HEK293T (cell line): ENCODE data around the gene STX4.
"Not testable (repeated sequence)": the region's sequence is repeated elsewhere in the genome, so short reads cannot be mapped to it uniquely, and the experiment has no call there.

Source experiments
- CTCF ChIA-PET: fragments of 350-600 bp; formaldehyde crosslinking; extraction: SDS; loops from one replicate; lab custom pipeline; 2021; ENCODE audit warnings: antibody characterized with exemption, inconsistent platforms; lab: Yijun Ruan, JAX
- POLR2A ChIA-PET: fragments of 350-600 bp; formaldehyde crosslinking; extraction: SDS; loops from one replicate; lab custom pipeline; 2020; ENCODE audit warnings: antibody characterized with exemption, inconsistent platforms; lab: Yijun Ruan, JAX
- DNase-seq: peaks from one replicate; pipeline ENCODE4 v3.0.0; 2012; ENCODE audit warnings: mixed read lengths; ENCODE audit errors: extremely low spot score
- ARNT ChIP-seq: fragments of 450-650 bp; IDR thresholded peaks from 2 replicates; pipeline ENCODE4 v1.6.1; 2017; ENCODE audit warnings: mild to moderate bottlenecking
- BHLHE40 ChIP-seq: fragments of 450-650 bp; IDR thresholded peaks from 2 replicates; pipeline ENCODE4 v1.6.1; 2016; ENCODE audit warnings: mild to moderate bottlenecking, moderate library complexity, borderline replicate concordance
- CTBP1 ChIP-seq: fragments of 450-650 bp; IDR thresholded peaks from 2 replicates; pipeline ENCODE4 v1.6.1; 2016; ENCODE audit warnings: borderline replicate concordance
- ELF4 ChIP-seq: fragments of 450-650 bp; IDR thresholded peaks from 2 replicates; pipeline ENCODE4 v1.6.1; 2017; ENCODE audit warnings: antibody characterized with exemption
- FOXA1 ChIP-seq: fragments of 450-650 bp; IDR thresholded peaks from 2 replicates; pipeline ENCODE4 v1.6.1; 2016; ENCODE audit warnings: mild to moderate bottlenecking
- FOXK2 ChIP-seq: fragments of 450-650 bp; IDR thresholded peaks from 2 replicates; pipeline ENCODE4 v1.6.1; 2016; ENCODE audit warnings: mild to moderate bottlenecking
- FOXM1 ChIP-seq: fragments of 450-650 bp; IDR thresholded peaks from 2 replicates; pipeline ENCODE4 v1.6.1; 2017; ENCODE audit warnings: mild to moderate bottlenecking, borderline replicate concordance
- HDGF ChIP-seq: fragments of 450-650 bp; IDR thresholded peaks from 2 replicates; pipeline ENCODE4 v1.6.1; 2017; ENCODE audit warnings: antibody characterized with exemption, borderline replicate concordance
- L3MBTL2 ChIP-seq: fragments of 450-650 bp; conservative IDR thresholded peaks from 2 replicates; pipeline ENCODE4 v1.6.1; 2016; ENCODE audit warnings: mild to moderate bottlenecking
- LEF1 ChIP-seq: fragments of 450-650 bp; IDR thresholded peaks from 2 replicates; pipeline ENCODE4 v1.6.1; 2017; ENCODE audit warnings: mild to moderate bottlenecking, borderline replicate concordance
- NFRKB ChIP-seq: fragments of 450-650 bp; IDR thresholded peaks from 2 replicates; pipeline ENCODE4 v1.6.1; 2016; ENCODE audit warnings: mild to moderate bottlenecking, moderate library complexity
- PKNOX1 ChIP-seq: fragments of 450-650 bp; IDR thresholded peaks from 2 replicates; pipeline ENCODE4 v1.6.1; 2016
- SP1 ChIP-seq: fragments of 450-650 bp; IDR thresholded peaks from 2 replicates; pipeline ENCODE4 v1.6.1; 2017
- SUZ12 ChIP-seq: fragments of 450-650 bp; IDR thresholded peaks from 2 replicates; pipeline ENCODE4 v1.6.1; 2016; ENCODE audit warnings: mild to moderate bottlenecking
- TARDBP ChIP-seq: fragments of 450-650 bp; IDR thresholded peaks from 2 replicates; pipeline ENCODE4 v1.6.1; 2016
- ZNF384 ChIP-seq: fragments of 450-650 bp; IDR thresholded peaks from 2 replicates; pipeline ENCODE4 v1.6.1; 2016

Gene STX4

GRCh38 chr16:31016018-31016417 lies 17.3 kb upstream of the STX4 start:
- CTCF ChIA-PET, result interaction anchor here (0.6 to 1.3 kb wide), 5 partner anchors 13 to 1199 kb away, joined by 3 to 4 read pairs (median 3); partner anchors contain the start of gene HSD3B7
- TF ChIP-seq NFRKB (no peak), ELF4 (no peak), SUZ12 (no peak), FOXM1 (no peak), ARNT (no peak), FOXK2 (no peak), BHLHE40 (no peak), HDGF (no peak)
- POLR2A ChIA-PET, result interaction anchor here (1.3 kb wide), 1 partner anchor 58 kb away, joined by 4 read pairs; the partner anchor contains the start of genes ZNF646 and ZNF668
- DNase-seq, result no peak

GRCh38 chr16:31017756-31018155 lies 15.6 kb upstream of the STX4 start:
- POLR2A ChIA-PET, DNase-seq, CTCF ChIA-PET: not testable (repeated sequence)

GRCh38 chr16:31020536-31020935 lies 12.8 kb upstream of the STX4 start:
- POLR2A ChIA-PET, result no interaction called here
- TF ChIP-seq ARNT (no peak), HDGF (no peak), FOXA1 (no peak), BHLHE40 (no peak), SUZ12 (no peak), CTBP1 (no peak), NFRKB (no peak), TARDBP (no peak), SP1 (no peak), FOXK2 (no peak), ELF4 (no peak), PKNOX1 (no peak)
- CTCF ChIA-PET, result interaction anchor here (0.6 kb wide), 1 partner anchor 1106 kb away, joined by 3 read pairs; no protein-coding TSS in a partner anchor
- DNase-seq, result no peak

GRCh38 chr16:31022544-31023251 lies 10.7 kb upstream of the STX4 start:
- POLR2A ChIA-PET, result interaction anchor here (1.8 kb wide), 1 partner anchor 11 kb away, joined by 8 read pairs; the partner anchor contains the start of gene STX4
- TF ChIP-seq L3MBTL2 (no peak), CTBP1 (no peak), FOXA1 (no peak)
- CTCF ChIA-PET, result no interaction called here
- no peak for DNase-seq

GRCh38 chr16:31023252-31023602 lies 10.1 kb upstream of the STX4 start:
- DNase-seq, result no peak
- POLR2A ChIA-PET, result interaction anchor here (1.8 kb wide), 1 partner anchor 10 kb away, joined by 8 read pairs; the partner anchor contains the start of gene STX4
- no peak for TF ChIP-seq FOXM1
- TF ChIP-seq SP1, result no peak
- TF ChIP-seq SUZ12, result no peak
- TF ChIP-seq L3MBTL2, result no peak
- TF ChIP-seq ARNT, result no peak
- TF ChIP-seq FOXK2, result no peak
- TF ChIP-seq FOXA1, result no peak
- no peak for TF ChIP-seq LEF1
- TF ChIP-seq TARDBP, result no peak
- TF ChIP-seq PKNOX1, result no peak
- TF ChIP-seq BHLHE40, result no peak
- no peak for TF ChIP-seq HDGF
- CTCF ChIA-PET, result no interaction called here

- TF ChIP-seq FOXA1 (no peak), ZNF384 (no peak), FOXK2 (no peak), HDGF (no peak), PKNOX1 (no peak), BHLHE40 (no peak), TARDBP (no peak), FOXM1 (no peak), ARNT (no peak), SUZ12 (no peak), LEF1 (no peak), CTBP1 (no peak), NFRKB (no peak), L3MBTL2 (no peak), ELF4 (no peak), SP1 (no peak)
- CTCF ChIA-PET, result no interaction called here
- no peak for DNase-seq
- POLR2A ChIA-PET, result interaction anchor here (1.8 kb wide), 1 partner anchor 10 kb away, joined by 8 read pairs; the partner anchor contains the start of gene STX4
These were observed 9.6 kb upstream of the STX4 start for GRCh38 chr16:31023627-31024226.

GRCh38 chr16:31025339-31025738 lies 8.0 kb upstream of the STX4 start:
- ChIA-PET POLR2A (interaction anchor here (0.8 kb wide), 1 partner anchor 13 kb away, joined by 3 read pairs; no protein-coding TSS in a partner anchor), CTCF (interaction anchor here (0.7 kb wide), 1 partner anchor 41 kb away, joined by 3 read pairs; no protein-coding TSS in a partner anchor)
- TF ChIP-seq FOXK2, result no peak
- no peak for TF ChIP-seq L3MBTL2
- TF ChIP-seq SP1, result no peak
- no peak for TF ChIP-seq ARNT
- no peak for TF ChIP-seq FOXM1
- TF ChIP-seq PKNOX1, result no peak
- TF ChIP-seq SUZ12, result no peak
- no peak for TF ChIP-seq TARDBP
- TF ChIP-seq ZNF384, result no peak
- no peak for TF ChIP-seq HDGF
- TF ChIP-seq LEF1, result no peak
- TF ChIP-seq CTBP1, result no peak
- TF ChIP-seq NFRKB, result no peak
- TF ChIP-seq ELF4, result no peak
- TF ChIP-seq BHLHE40, result no peak
- DNase-seq, result no peak
